ENCODE results near the gene UBE2H.
"Not testable (repeated sequence)": the region's sequence is repeated elsewhere in the genome, so short reads cannot be mapped to it uniquely, and the experiment has no call there.

Gene UBE2H

DNA sequence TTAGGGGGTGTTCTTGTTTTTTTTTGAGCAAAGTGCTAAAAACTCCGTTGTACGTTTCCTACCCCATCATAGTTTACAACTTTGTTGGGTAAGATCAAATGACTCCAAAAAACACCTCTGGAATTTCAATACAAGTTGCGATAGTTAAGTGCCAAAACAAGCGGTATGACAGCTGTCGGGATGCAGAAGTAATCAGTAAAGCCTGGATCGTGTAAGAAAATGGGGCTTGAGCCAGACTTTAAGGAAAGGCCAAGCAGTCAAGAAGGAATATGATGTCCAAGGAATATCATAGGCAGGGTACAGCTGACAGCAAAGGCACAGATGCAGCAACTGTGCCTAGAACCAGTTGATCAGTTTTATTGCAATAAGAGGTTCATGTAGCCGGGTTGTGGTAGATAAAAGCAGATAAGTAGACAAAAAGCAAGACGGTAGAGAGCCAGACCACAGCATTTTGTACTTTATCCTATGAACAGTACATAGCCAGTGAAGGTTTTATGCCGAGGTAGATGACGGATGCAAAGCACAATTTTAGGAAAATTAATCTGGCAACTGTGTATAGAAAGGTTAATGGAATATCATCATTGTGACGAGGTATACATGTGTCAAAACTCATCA, 45.5 kb downstream of the UBE2H start:
- DNase-seq, result no peak

DNA sequence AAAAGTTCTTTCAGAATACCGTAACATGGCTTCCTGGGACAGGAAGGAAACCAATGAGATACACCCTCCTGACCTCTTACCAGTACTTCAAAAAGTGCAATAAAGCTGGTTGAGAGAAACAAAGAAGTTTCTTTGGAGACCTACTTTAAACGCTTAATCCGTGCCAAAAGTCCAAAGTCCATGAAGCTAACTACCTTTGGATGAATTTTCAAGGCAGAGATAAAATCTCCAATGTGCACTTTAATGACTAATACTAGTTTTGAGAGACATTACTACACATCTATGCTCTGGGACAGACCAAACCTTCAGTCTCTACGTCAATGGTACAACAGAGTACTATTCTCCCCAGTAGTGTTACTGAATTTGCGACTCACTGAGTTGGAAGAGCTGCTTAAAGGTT, 46.1 kb downstream of the UBE2H start:
- no peak for DNase-seq

DNA sequence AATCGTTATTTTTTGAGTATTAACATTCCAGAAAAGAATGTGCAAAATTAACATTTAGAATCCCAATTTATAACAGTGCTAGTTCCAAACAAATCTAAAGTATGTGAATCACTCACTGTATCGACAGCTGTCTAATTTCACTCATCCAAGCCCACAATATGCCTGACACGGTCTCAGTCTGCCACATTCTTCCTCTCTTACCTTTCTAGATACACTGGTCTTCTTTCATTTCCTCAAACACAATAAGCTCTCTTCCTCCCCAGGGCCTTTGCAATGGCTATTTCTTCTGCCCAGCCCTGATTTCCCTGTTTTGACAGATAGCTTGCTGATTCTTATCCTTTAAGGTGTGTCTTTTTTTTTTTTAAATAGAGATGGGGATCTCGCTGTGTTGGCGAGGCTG, 48.8 kb downstream of the UBE2H start:
- DNase-seq, result no peak

DNA sequence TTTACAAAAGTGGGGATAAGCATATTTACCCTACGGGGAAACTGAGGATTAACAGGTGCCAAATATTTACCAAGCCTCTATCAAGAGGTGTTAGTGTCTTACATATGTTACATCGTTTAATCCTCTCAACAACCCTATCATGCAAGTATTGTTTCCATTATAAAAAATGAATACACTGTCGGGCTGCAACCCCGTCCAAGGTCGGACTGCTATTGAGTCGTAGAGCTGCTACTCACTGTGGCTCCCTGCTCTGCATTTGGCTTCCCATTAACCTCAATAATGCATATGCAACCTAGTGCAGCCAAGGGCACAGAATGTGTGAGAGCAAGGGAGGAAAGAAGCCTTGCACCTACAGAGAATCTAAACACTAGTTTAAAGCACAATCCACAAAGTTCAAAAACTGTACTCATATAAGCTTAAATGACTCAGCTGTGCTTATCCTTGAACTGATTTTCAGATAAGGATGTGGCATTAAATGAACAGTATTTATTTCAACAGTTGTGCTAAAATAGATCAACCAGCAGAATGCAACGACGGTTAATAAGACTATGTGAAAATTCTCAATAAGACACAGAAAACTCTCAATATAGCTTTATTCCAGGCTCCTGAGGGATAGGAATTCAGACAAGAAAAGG, 49.9 kb downstream of the UBE2H start:
- no peak for DNase-seq

DNA sequence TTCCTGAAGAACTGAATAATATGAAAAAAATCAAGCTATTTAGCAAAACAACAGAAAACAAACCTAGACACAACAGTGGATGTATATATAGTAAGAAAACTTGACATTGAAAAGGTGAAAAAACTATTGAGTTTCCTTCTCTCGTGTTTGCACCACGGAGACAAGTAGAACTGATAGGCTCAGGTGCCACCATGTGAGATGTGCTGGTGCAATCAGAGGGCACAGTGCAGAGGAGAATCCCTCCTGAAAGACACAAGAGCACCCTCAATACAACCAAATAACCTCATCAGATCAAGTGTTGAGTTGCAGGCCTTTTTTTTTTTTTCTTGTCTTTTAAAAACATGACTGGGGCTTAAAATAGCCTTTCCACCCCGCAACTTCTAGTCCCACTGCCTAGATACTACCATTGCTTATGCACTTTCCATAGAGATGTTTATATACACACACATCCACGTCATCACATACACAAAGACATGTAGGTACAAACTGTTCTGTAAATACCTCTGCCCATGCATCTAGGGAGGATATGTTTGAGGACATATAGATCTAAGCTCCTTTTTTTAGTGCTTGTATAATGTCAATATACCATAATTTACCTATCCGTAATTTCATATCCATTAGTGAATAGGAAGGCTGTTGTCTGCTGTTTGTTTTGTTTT, 54.1 kb downstream of the UBE2H start:
- DNase-seq, result no peak

DNA sequence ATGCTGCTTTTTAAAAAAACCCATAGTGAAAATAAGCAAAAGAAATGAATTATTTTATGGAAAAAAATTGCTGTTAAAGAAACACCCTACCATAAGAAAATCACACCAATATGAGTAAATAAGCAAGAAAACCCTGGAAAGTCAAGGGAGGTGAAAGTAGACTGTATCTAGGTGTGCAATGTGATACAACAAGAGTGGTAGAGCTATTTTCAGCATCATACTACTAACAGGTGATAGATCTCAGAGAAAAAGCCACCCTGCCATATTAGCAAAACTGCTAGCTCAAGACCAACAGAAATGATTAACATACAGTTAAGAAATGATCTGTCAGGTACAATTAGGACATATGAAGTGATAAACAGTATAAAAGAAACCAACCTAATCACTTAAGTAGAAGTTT, 54.8 kb downstream of the UBE2H start:
- DNase-seq, result no peak

DNA sequence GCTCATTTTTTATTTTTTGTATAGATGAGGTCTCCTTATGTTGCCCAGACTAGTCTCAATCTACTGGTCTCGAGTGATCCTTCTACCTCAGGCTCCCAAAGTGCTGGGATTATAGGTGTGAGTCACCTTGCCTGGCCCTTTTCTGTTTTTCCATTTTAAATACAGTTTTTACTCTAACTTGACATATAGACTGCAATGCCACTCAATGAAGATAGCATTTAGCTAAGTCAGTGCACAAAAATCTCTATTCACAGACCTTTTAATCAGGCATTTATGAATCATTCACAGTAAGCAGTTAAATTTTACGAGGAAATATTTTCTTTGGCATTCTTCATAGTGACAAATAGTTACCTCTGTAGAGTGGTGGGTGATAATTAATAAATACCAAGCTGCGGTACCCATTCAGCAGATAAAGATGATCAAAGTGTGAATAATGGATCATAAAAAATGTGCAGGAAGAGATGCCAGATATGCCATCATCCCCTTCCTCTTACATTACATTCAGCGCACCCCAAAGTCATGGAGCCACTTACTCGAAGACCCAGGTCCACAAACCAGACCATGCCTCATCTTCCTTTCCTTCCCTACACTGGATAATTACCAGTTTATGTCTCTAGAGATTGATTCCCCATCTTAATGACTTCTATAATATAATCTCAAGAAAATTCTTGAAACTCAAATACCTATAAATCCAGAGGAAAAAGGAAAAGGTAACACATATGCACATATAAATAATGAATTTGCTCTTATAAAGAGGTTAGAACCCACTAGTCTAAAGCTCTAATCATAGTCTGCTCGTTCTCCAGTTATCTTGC, 56.0 kb downstream of the UBE2H start:
- DNase-seq, result no peak

DNA sequence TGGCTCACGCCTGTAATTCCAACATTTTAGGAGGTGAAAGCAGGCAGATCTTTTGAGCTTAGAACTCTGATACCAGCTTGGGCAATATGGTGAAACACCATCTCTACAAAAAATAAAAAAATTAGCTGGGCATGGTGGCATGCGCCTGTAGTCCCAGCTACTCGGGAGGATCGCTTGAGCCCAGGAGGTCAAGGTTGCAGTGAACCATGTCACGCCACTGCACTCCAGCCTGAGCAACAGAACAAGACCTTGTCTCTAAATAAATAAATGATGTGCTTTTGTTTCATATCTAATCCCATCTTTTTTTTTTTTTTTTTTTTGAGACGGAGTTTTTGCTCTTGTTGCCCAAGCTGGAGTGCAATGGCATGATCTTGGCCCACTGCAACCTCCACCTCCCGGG, 58.6 kb downstream of the UBE2H start:
- not testable (repeated sequence) for DNase-seq

DNA sequence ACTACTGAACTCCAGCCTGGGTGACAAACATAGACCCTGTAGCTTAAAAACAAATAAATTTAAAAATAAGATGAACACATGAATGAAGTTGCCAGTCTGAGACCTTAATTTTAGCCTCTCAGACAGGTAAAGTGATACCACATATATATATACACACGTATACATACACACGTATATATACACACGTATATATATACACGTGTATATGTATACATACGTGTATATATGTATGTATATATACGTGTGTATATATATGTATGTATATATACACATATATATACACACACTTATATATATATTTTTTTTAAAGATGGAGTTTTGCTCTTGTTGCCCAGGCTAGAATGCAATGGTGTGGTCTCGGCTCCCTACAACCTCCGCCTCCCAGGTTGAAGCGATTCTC, 62.7 kb downstream of the UBE2H start:
- DNase-seq, result no peak

DNA sequence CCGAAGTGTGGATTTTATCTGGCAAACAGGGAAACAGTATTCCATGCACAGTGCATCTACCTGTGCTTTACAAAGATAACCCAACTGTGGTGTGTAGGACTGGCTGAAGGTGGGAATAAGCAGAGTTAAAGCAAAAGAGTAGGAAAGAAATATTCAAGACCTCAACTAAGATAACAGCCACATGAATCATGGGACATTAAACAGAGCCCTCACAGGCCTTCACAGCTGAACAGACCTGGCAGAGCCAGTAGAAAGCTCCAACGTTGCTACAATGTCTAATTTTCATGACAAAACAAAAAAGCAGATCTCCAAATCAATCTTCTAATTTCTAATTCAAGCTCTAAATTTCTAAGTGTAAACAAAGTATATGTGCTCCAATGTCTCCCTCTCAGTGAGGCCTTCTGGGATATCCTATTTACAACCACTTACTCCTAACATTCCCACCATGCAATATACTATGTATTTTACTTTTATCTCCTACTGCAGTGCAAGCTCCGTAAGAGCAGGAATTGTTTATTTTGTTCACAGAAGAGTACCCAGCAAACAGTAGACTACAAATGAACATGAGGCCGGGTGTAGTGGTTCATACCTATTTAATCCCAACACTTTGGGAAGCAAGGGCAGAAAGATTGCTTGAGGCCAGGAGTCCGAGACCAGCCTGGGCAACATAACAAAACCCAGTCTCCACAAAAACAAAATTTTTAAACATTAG, 63.5 kb downstream of the UBE2H start:
- no peak for DNase-seq

DNA sequence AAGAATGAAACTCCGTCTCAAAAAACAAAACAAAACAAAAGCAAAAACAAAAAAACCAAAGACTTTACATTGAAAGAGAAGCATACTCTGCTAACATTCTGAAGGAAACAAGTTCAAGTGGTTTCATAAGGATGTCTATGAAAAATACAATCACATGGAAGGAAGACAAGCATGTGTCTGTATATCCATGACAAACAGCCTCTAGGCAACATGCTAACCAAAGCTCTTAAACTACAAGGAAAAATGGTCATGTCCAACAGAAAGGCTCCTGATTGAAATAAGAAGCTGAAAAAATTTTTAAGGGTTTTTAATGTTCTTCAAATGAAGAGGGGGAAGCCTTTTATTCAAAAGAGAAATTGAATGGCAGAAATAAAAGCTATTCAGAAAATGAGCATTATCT, 64.9 kb downstream of the UBE2H start:
- DNase-seq, result no peak

DNA sequence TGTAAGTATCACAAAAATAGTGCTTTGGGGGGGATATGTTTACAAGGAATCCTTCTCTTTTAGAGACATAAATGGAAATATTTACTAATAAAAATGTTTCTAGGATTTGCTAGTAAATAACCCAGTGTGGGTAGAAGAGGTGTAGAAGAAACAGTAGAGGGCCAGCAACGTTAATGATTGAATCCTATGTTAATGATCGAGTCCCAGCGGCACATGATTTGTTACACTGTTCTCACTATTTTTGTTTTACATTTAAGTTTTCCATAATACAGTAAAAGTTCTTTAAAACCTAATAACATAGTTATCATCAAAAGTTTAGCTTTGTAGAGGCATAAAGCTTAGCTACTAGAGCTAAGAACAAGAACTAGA, 66.0 kb downstream of the UBE2H start:
- no peak for DNase-seq

DNA sequence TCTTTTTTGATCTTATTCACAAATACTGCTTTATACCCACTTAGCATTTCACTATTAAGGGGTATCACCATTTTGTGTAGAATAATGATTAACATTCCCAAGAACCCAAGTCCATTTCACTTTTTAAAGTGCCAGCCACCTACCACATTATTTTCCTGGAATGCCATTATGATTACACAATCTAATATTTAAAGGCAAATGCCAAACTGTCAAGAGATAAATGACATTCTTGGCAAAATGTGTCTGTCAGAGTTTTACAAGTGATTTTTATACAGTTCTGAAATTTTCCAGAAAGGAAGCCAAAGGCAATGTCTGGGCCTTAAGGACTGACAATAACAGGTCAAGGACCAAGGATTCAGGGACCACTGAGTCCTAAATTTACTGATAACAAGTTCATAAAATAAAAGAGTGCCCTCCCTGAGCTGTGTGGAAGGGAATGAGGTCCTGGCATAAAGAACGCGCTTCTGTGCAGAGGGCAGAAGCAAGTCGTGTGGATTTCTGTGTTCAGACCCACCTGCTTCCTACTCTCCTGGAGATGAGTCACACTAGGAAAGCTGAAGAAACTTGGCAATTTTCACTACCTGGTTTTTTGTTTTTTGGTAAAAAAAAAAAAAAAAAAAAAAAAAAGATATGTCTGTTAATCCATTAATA, 66.5 kb downstream of the UBE2H start:
- DNase-seq, result no peak

DNA sequence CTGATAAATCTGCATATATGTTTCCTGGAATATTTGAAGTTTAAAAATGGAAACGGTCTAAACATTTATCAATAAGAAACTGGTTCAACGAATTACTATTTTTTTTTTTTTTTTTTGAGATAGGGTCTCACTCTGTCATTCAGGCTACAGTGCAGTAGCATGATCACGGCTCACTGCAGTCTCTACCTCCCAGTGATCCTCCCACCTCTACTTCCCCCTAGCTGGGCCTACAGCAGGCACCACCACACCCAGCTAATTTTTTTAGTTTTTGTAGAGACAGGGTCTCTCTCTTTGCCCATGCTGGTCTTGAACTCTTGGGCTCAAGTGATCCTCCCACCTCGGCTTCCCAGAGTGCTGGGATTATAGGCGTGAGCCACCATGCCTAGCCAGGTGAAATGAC, 68.3 kb downstream of the UBE2H start:
- no peak for DNase-seq

DNA sequence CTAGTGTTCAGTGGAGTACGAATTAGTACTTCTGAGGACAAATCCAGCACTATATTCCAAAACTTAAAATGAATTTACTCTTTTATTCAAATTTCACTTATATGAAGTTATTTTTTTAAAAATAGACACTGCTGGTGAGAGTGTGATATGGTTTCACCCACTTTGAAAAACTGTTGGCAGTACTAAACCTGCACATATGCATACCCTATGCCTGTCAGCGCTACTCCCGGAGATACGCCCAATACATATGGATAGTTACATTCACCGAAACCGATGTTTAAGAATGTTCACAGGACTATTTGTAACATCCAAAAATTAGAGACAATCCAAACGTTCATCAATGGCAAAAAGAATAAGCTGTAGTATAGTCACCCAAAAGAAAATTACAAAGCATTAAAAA, 69.6 kb downstream of the UBE2H start:
- DNase-seq, result no peak

DNA sequence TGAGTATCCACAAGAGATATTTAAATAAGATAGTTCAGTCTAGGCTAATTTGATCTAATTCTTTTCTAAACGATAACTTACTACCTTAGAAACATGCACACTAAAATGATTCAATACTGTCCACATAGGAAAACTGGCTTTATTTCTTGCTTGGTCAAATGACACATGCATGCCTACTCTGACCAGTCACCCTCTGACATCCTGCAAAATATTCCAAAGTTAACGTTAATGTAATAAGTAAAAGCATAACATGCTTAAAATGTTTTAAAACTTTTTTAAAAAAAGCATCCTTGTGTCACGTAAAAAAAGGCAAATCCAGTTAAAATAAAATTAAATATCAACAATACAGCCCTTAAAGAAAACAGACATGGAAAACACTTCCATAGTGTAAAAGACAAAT, 70.2 kb downstream of the UBE2H start:
- no peak for DNase-seq

DNA sequence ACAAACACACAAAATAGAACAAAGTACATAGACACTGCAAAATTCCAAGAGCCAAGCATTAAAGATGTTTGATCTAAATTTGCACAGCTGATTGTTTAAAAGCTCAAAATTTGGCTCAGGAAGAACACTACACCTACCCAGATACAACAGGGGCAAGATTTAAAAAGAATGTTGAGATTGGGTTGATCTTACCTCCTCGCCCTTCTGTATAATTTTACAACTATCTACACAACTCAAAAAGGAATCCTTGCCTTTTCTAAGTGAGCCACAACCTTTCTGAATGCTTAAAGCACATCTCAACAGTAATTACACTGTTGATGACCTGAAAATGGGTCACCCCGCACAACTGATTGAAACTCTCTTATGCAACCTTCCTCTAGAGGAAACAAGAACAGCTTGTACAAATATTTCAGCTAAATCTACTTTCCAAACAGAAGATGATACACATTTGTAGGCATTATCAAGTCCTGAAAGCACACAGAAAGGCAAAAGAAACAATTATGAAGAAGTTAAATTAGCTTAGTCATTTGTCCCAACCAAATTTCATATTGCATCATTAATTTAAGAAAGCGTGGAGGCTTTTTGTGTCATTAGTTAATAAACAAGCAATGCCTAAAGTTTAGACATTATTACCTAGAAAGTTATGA, 75.5 kb downstream of the UBE2H start:
- DNase-seq, result no peak

DNA sequence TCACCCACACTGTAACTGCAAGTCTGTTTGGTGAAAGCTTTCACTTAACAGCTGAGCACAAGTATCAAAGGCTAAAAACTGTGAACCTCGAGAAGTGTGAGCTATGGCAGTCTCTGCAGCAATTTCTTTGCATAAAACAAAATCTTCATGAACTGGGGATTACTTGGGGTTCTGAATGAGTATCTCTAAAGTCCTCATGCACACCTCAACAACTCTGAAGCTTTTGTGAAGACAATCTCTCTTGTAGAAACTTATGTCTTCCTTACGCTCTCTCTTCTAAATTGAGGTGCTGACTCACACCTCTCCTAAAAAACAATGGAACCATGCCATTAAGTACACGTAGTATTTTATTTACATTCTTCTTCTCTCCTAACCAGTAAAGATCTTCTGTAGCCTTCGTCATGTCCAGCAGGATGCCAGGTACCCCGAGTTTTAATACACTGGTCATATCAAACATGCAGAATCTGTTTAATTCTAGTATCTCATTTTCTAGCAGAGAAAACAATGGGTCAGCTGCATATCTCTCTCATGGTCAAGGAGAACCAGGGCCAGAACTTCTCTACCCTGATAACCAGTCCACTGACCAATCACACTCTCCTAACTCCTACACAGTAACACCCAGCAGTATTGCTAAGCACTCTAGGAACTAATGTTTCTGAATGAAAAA, 76.9 kb downstream of the UBE2H start:
- no peak for DNase-seq

DNA sequence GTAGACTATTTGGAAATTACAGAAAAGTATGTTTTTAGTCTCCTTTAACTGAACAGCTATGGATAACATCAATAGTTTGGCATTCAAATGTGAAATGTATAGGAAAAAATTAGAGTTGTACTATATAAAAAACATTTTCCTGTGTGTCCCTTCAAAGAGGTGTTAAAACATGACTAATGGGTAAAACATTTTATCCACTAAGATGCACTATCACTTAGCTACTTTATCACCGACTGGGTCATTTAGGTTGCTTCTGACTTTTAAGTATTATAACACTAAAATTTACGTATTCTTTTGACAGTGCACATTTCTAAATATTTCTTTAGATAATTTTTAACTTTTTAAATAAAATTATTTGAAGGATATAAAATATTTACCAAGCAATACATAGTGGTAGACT, 77.6 kb downstream of the UBE2H start:
- no peak for DNase-seq

DNA sequence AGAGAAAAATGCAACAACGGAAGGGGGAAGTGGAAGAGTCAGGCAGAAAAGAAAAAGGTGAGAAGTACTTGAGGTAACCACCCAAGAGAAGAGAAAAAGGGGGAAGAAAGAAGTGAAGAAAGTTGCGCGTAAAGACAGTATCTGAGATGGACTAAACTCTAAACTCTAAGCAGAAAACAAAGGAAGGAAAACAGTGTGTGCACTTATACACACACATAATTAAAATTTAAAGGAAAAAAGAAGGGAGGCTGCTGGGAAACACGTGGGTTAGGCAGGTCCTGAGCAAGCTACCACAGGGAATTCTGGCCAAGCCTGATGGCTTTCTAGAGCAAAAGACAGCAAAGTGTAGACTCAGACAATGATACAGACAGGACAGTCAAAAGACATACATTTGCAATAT, 78.0 kb downstream of the UBE2H start:
- no peak for DNase-seq

DNA sequence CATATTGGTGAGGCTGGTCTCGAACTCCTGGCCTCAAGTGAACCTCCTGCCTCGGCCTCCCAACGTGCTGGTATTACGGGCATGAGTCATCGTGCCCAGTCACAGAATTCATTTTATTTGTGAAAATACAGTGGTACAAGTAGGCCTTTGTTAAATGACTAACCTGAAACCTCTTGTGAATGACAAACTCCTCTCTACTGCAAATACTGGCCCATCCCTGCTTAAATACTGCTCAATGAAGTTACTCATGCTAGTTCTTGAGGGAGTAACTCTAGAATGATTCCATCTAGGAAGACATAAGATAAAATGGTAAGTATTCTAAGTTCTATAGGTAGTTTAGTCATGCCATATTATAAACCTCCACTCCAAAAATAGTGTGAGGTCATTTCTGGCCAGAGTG, 80.7 kb downstream of the UBE2H start:
- no peak for DNase-seq

DNA sequence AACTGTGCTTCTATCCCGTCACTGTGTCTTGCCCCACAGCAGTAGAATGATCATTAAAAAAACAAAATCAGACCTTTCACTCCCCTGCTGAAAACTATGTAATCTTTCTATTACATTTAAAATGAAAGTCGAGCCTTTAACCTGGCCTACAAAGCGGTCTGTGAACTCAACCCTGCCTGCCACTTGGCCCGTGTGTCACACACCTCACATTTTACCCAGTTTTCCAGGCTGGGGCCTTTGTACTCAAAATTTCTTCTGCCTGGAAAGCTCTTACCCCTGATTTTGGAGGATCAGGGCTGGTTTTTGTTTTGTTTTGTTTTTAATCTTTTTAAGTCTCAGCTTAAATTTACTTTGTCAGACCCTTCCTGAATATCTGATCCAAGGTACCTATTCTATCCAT, 82.1 kb downstream of the UBE2H start:
- no peak for DNase-seq
